Measurements from ENCODE around the gene NAP1L1.
"Not testable (repeated sequence)": the region's sequence is repeated elsewhere in the genome, so short reads cannot be mapped to it uniquely, and the experiment has no call there.

NAP1L1 gene

GRCh38 chr12:76020281-76020680, 64.2 kb downstream of the NAP1L1 start:
- no peak for DNase-seq

GRCh38 chr12:76018672-76019071, 65.8 kb downstream of the NAP1L1 start:
- no peak for DNase-seq

GRCh38 chr12:76018111-76018510, 66.4 kb downstream of the NAP1L1 start:
- no peak for DNase-seq

- no peak for DNase-seq
These were observed 70.5 kb downstream of the NAP1L1 start for GRCh38 chr12:76014007-76014406.

- no peak for DNase-seq
These were observed 70.9 kb downstream of the NAP1L1 start for GRCh38 chr12:76013603-76014002.

- DNase-seq: no peak
These were observed 71.8 kb downstream of the NAP1L1 start for GRCh38 chr12:76012644-76013043.

GRCh38 chr12:76010732-76011458, 73.6 kb downstream of the NAP1L1 start:
- no peak for DNase-seq

- DNase-seq: no peak
These were observed 76.1 kb downstream of the NAP1L1 start for GRCh38 chr12:76008428-76008827.

- no peak for DNase-seq
These were observed 76.8 kb downstream of the NAP1L1 start for GRCh38 chr12:76007640-76008039.

GRCh38 chr12:76006028-76006925, 78.2 kb downstream of the NAP1L1 start:
- no peak for DNase-seq

- DNase-seq: no peak
These were observed 81.2 kb downstream of the NAP1L1 start for GRCh38 chr12:76003355-76003638.

- DNase-seq: no peak
These were observed 81.7 kb downstream of the NAP1L1 start for GRCh38 chr12:76002598-76003354.

- DNase-seq: no peak
These were observed 86.0 kb downstream of the NAP1L1 start for GRCh38 chr12:75998292-75999063.

- no peak for DNase-seq
These were observed 86.8 kb downstream of the NAP1L1 start for GRCh38 chr12:75997658-75998057.

GRCh38 chr12:75996861-75997447, 87.5 kb downstream of the NAP1L1 start:
- no peak for DNase-seq

GRCh38 chr12:75995691-75996090, 88.8 kb downstream of the NAP1L1 start:
- no peak for DNase-seq

GRCh38 chr12:75994069-75994740, 90.3 kb downstream of the NAP1L1 start:
- DNase-seq: no peak

GRCh38 chr12:75991753-75992152, 92.7 kb downstream of the NAP1L1 start:
- DNase-seq: no peak

- DNase-seq: no peak
These were observed 94.1 kb downstream of the NAP1L1 start for GRCh38 chr12:75990189-75990912.

- DNase-seq: not testable (repeated sequence)
These were observed 96.8 kb downstream of the NAP1L1 start for GRCh38 chr12:75987709-75988108.

All from NCI-H1048 (cell line).